Measurements from ENCODE around the gene MARK3. TPM values are rescaled to one million over a fixed set of nuclear protein-coding genes. Genes with fewer than 3 reads are reported as not detected.
"Not testable (repeated sequence)": the region's sequence is repeated elsewhere in the genome, so short reads cannot be mapped to it uniquely, and the experiment has no call there.

Gene MARK3
- total and polyA plus RNA-seq, 10 of the 15 experiments (the other 5 are each of a cell fraction or from before 2014, with no cell fraction given): 10.7 to 75.1 (median 41.4) TPM

GRCh38 chr14:103356024-103356682, 29.1 kb upstream of the MARK3 start:
- Histone ChIP-seq H3K79me2 (ENCODE audit: control insufficient read depth, insufficient read depth, low read length) (no peaks in the 10 kb centered on the region), H3K4me3 (no peak overlapping the region), H3K27me3 (replicated peaks in 1 of 2; ENCODE audit: control insufficient read depth in 2 of 2, insufficient read depth in 2 of 2, low read length in 1 of 2) (no peaks in the 10 kb centered on the region), H3K4me2 (ENCODE audit: control insufficient read depth, insufficient read depth) (peak overlapping the region; percentile 19; the same call in 1 of the 2 replicates), H4K20me1 (ENCODE audit: control insufficient read depth, insufficient read depth) (no peaks in the 10 kb centered on the region), H3K27ac (ENCODE audit: control insufficient read depth, insufficient read depth) (no peak overlapping the region), H3K9me3 (replicated peaks; ENCODE audit: control insufficient read depth, insufficient read depth, low read length) (no peaks in the 10 kb centered on the region; the same call in 1 of the 3 replicates), H2AFZ (ENCODE audit: control insufficient read depth, low read depth, low read length) (peak overlapping the region; percentile 59), H3K4me1 (ENCODE audit: control insufficient read depth, insufficient read depth, low read length) (no peaks in the 10 kb centered on the region), H3K36me3 (ENCODE audit: control insufficient read depth in 2 of 2, insufficient read depth in 2 of 2, low read length in 1 of 2) (no peaks in the 10 kb centered on the region), H3K9ac (ENCODE audit: control insufficient read depth, insufficient read depth, low read length) (no peak overlapping the region)
- CTCF ChIA-PET: interaction anchor here (1.0 to 1.6 kb wide), 2 partner anchors 10 to 22 kb away, joined by 3 read pairs; no protein-coding TSS in a partner anchor
- intact Hi-C loops (cut with micrococcal nuclease; ENCODE audit: unreplicated experiment) (no loop called here), in situ Hi-C loops (cut with MboI) (no loop called here)
- FAIRE-seq (no peak), DNase-seq (ENCODE audit: low read depth, low spot score) (no peak), ATAC-seq (peak; percentile 72)
- 22% methylated on average over 9 of the region's 9 CpGs for WGBS (ENCODE audit: insufficient coverage, insufficient replicate concordance, low lambda C conversion rate, missing lambda C conversion rate)
- SMC1A ChIA-PET (ENCODE audit: uncharacterized antibody, unreplicated experiment): interaction anchor here (1.0 to 2.8 kb wide), 2 partner anchors 35 to 104 kb away, joined by 4 to 9 read pairs; no protein-coding TSS in a partner anchor
- TF ChIP-seq NFXL1 (IDR thresholded peaks at IDR 0.05; ENCODE audit: borderline replicate concordance) (no peak), TARDBP (IDR thresholded peaks at IDR 0.05; ENCODE audit: borderline replicate concordance) (no peak), ZBTB11 (CRISPR knock-in tag; IDR thresholded peaks at IDR 0.05) (no peak), EED (IDR thresholded peaks at IDR 0.05; ENCODE audit: low read depth) (no peak), WRNIP1 (IDR thresholded peaks at IDR 0.05; ENCODE audit: borderline replicate concordance, low read depth, low read length) (no peak), SUZ12 (IDR thresholded peaks at IDR 0.05; ENCODE audit: unreplicated experiment) (no peak), ATF2 (IDR thresholded peaks at IDR 0.05; ENCODE audit: low read length) (no peak), SMARCA5 (IDR thresholded peaks at IDR 0.05) (no peak), KLF5 (IDR thresholded peaks at IDR 0.05; ENCODE audit: partially characterized antibody) (no peak), TCF7 (IDR thresholded peaks at IDR 0.05; ENCODE audit: borderline replicate concordance) (no peak), DPF2 (IDR thresholded peaks at IDR 0.05) (no peak), FOXM1 (IDR thresholded peaks at IDR 0.05; ENCODE audit: low read depth, low read length) (no peak), TBL1XR1 (IDR thresholded peaks at IDR 0.05; ENCODE audit: low read depth, low read length) (no peak), ESRRA (IDR thresholded peaks at IDR 0.05; ENCODE audit: low read length) (no peak)
- RAD21 ChIA-PET (ENCODE audit: unreplicated experiment): no interaction called here
- POLR2A ChIA-PET: no interaction called here
- BruUV-seq (replicated peaks): no TSS peak

- intact Hi-C loops (cut with micrococcal nuclease; ENCODE audit: unreplicated experiment); H3K27me3 ChIP-seq (replicated peaks in 1 of 2; ENCODE audit: control insufficient read depth in 2 of 2, insufficient read depth in 2 of 2, low read length in 1 of 2); H2AFZ ChIP-seq (ENCODE audit: control insufficient read depth, low read depth, low read length); H4K20me1 ChIP-seq (ENCODE audit: control insufficient read depth, insufficient read depth); H3K9me3 ChIP-seq (replicated peaks; ENCODE audit: control insufficient read depth, insufficient read depth, low read length); H3K4me2 ChIP-seq (ENCODE audit: control insufficient read depth, insufficient read depth); H3K4me3 ChIP-seq; DNase-seq (ENCODE audit: low read depth, low spot score); ATAC-seq; in situ Hi-C loops (cut with MboI); H3K9ac ChIP-seq (ENCODE audit: control insufficient read depth, insufficient read depth, low read length); H3K4me1 ChIP-seq (ENCODE audit: control insufficient read depth, insufficient read depth, low read length); H3K79me2 ChIP-seq (ENCODE audit: control insufficient read depth, insufficient read depth, low read length); H3K27ac ChIP-seq (ENCODE audit: control insufficient read depth, insufficient read depth); H3K36me3 ChIP-seq (ENCODE audit: control insufficient read depth in 2 of 2, insufficient read depth in 2 of 2, low read length in 1 of 2); BruUV-seq (replicated peaks); FAIRE-seq: not testable (repeated sequence)
- WGBS (ENCODE audit: insufficient coverage, insufficient replicate concordance, low lambda C conversion rate, missing lambda C conversion rate): 78% methylated on average over 10 of the region's 10 CpGs
- ChIA-PET POLR2A (interaction anchor here (0.5 to 1.2 kb wide), 4 partner anchors 20 to 1705 kb away, joined by 3 to 5 read pairs (median 3); no protein-coding TSS in a partner anchor), RAD21 (ENCODE audit: unreplicated experiment) (interaction anchor here (0.6 to 0.7 kb wide), 2 partner anchors 12 to 129 kb away, joined by 3 to 4 read pairs; no protein-coding TSS in a partner anchor), SMC1A (ENCODE audit: uncharacterized antibody, unreplicated experiment) (interaction anchor here (0.7 to 2.8 kb wide), 2 partner anchors 10 to 34 kb away, joined by 3 to 9 read pairs; no protein-coding TSS in a partner anchor), CTCF (interaction anchor here (0.6 to 1.4 kb wide), 3 partner anchors 17 to 201 kb away, joined by 3 to 5 read pairs (median 4); no protein-coding TSS in a partner anchor)
These were observed 27.7 kb upstream of the MARK3 start for GRCh38 chr14:103357552-103357951.

Measured in GM12878 (cell line).